HG02610 (cell line): Measurements from ENCODE around the gene FAM184A.
"Not testable (repeated sequence)": the region's sequence is repeated elsewhere in the genome, so short reads cannot be mapped to it uniquely, and the experiment has no call there.

Experiments
- ATAC-seq: cut with Tn5 transposase; IDR thresholded peaks from one replicate; pipeline ENCODE4 v1.9.1; 2021; ENCODE audit warnings: mild to moderate bottlenecking, moderate library complexity; ENCODE audit not compliant: unreplicated experiment

Gene FAM184A

GRCh38 chr6:119020597-119021561 lies 57.6 kb downstream of the FAM184A start:
- ATAC-seq = no peak

- ATAC-seq = not testable (repeated sequence)
These were observed 63.3 kb downstream of the FAM184A start for GRCh38 chr6:119015165-119015564.

- no peak for ATAC-seq
These were observed 65.9 kb downstream of the FAM184A start for GRCh38 chr6:119012521-119012920.

GRCh38 chr6:119009266-119009665 lies 69.2 kb downstream of the FAM184A start:
- ATAC-seq = not testable (repeated sequence)

- no peak for ATAC-seq
These were observed 71.5 kb downstream of the FAM184A start for GRCh38 chr6:119006974-119007373.

GRCh38 chr6:119002069-119002468 lies 76.4 kb downstream of the FAM184A start:
- no peak for ATAC-seq

- ATAC-seq = no peak
These were observed 78.9 kb downstream of the FAM184A start for GRCh38 chr6:118999494-119000040.

- not testable (repeated sequence) for ATAC-seq
These were observed 81.0 kb downstream of the FAM184A start for GRCh38 chr6:118997426-118997825.

GRCh38 chr6:118996289-118996820 lies 82.1 kb downstream of the FAM184A start:
- no peak for ATAC-seq

- no peak for ATAC-seq
These were observed 84.6 kb downstream of the FAM184A start for GRCh38 chr6:118993803-118994251.

- ATAC-seq = no peak
These were observed 85.1 kb downstream of the FAM184A start for GRCh38 chr6:118993358-118993757.

- ATAC-seq = no peak
These were observed 86.2 kb downstream of the FAM184A start for GRCh38 chr6:118992186-118992795.

- no peak for ATAC-seq
These were observed 92.2 kb downstream of the FAM184A start for GRCh38 chr6:118986312-118986711.

- no peak for ATAC-seq
These were observed 93.2 kb downstream of the FAM184A start for GRCh38 chr6:118985123-118985830.

GRCh38 chr6:118984342-118984741 lies 94.1 kb downstream of the FAM184A start:
- no peak for ATAC-seq

GRCh38 chr6:118982575-118982911 lies 95.9 kb downstream of the FAM184A start:
- ATAC-seq = no peak

GRCh38 chr6:118981884-118982574 lies 96.4 kb downstream of the FAM184A start:
- no peak for ATAC-seq

GRCh38 chr6:118980063-118980462 lies 98.4 kb downstream of the FAM184A start:
- no peak for ATAC-seq

- ATAC-seq = no peak
These were observed 103.7 kb downstream of the FAM184A start for GRCh38 chr6:118974790-118975189.

GRCh38 chr6:118971682-118972081 lies 106.8 kb downstream of the FAM184A start:
- no peak for ATAC-seq
